Endodermal cell (in vitro differentiated cells): Measurements from ENCODE around the gene SLC16A3. TPM values are rescaled to one million over a fixed set of nuclear protein-coding genes. Genes with fewer than 3 reads are reported as not detected.
A peak's percentile ranks its signal among the peaks of the same experiment; 100 is the strongest.

Experiments used
- DNase-seq: peaks from one replicate; pipeline ENCODE4 v3.0.0-alpha.2; 2017
- H3K27ac ChIP-seq: 2 replicates; pipeline ENCODE4 v1.5.1; 2013; ENCODE audit warnings: mild to moderate bottlenecking, low read depth, low read length, moderate library complexity
- H3K27me3 ChIP-seq: 2 replicates; pipeline ENCODE4 v1.6.1; 2013; ENCODE audit warnings: mild to moderate bottlenecking, low read length, moderate library complexity; ENCODE audit not compliant: insufficient read depth, control insufficient read depth, poor library complexity, severe bottlenecking
- H3K36me3 ChIP-seq: 2 replicates; pipeline ENCODE4 v1.7.0; 2013; ENCODE audit warnings: mild to moderate bottlenecking, low read length, moderate library complexity; ENCODE audit not compliant: control insufficient read depth, insufficient read depth
- H3K4me1 ChIP-seq: one replicate; pipeline ENCODE4 v1.7.0; 2013; ENCODE audit warnings: low read length; ENCODE audit not compliant: control insufficient read depth, insufficient read depth
- H3K4me3 ChIP-seq: 2 replicates; pipeline ENCODE4 v1.5.1; 2013; ENCODE audit warnings: mild to moderate bottlenecking, low read length, moderate library complexity
- H3K9ac ChIP-seq: 2 replicates; pipeline ENCODE4 v1.6.1; 2013; ENCODE audit warnings: mild to moderate bottlenecking, low read length, moderate library complexity; ENCODE audit not compliant: poor library complexity, severe bottlenecking; ENCODE audit errors: extremely low read depth
- H3K9me3 ChIP-seq: 2 replicates; pipeline ENCODE4 v1.6.1; 2013; ENCODE audit warnings: mild to moderate bottlenecking, low read length, moderate library complexity; ENCODE audit not compliant: control insufficient read depth
- H3K27ac Mint-ChIP-seq: 2 replicates; pipeline ENCODE4 v1.8.0; 2020; ENCODE audit warnings: mixed read lengths
- H3K27me3 Mint-ChIP-seq: 2 replicates; pipeline ENCODE4 v1.8.0; 2021; ENCODE audit warnings: mild to moderate bottlenecking, mixed read lengths; ENCODE audit not compliant: insufficient read depth
- H3K36me3 Mint-ChIP-seq: 2 replicates; pipeline ENCODE4 v1.8.0; 2020; ENCODE audit warnings: low read depth, mixed read lengths
- H3K4me1 Mint-ChIP-seq: 2 replicates; pipeline ENCODE4 v1.8.0; 2020; ENCODE audit warnings: mixed read lengths
- H3K4me3 Mint-ChIP-seq: 2 replicates; pipeline ENCODE4 v1.8.0; 2020; ENCODE audit warnings: mild to moderate bottlenecking, moderate library complexity, mixed read lengths
- H3K9me3 Mint-ChIP-seq: 2 replicates; pipeline ENCODE4 v1.8.0; 2020; ENCODE audit warnings: mild to moderate bottlenecking, mixed read lengths
- CTCF ChIP-seq: fragments of 200-600 bp; sonication (generic); conservative IDR thresholded peaks from 2 replicates; pipeline ENCODE4 v1.5.0; 2021; ENCODE audit warnings: antibody characterized with exemption, mild to moderate bottlenecking
- WGBS, 2 experiments: methylation state at CpG; one replicate each; pipeline versions ENCODE4 v1.1.5 to v1.1.7; 2013; ENCODE audit warnings: missing lambda C conversion rate in 2 of 2, mixed read lengths in 1 of 2; ENCODE audit not compliant: insufficient coverage in 1 of 2, insufficient read length in 1 of 2; 5-methylcytosine and 5-hydroxymethylcytosine counted together
- total RNA-seq, 2 donors: library from RNA; stranded (reverse); fragmentation: NEBNext Ultra II Directional in 1 of 2; extraction: Animal tissue kit (Norgen Biotek cat#: 25700) in 1 of 2; gene quantifications; 2 replicates in 1 of 2; 3 replicates in 1 of 2; pipeline ENCODE4 v1.2.1, GENCODE V29; 2021

Gene SLC16A3
- total RNA-seq, 2 donors from 2014 or later, result 31.8 to 39.7 TPM

- no peak overlapping the region for H3K4me3 Mint-ChIP-seq
- H3K4me3 ChIP-seq, result no peak overlapping the region
- no peaks in the 10 kb centered on the region for H3K9me3 ChIP-seq
- H3K27ac ChIP-seq, result no peak overlapping the region
- H3K4me1 ChIP-seq, result no peaks in the 10 kb centered on the region
- peaks cover 3% of the 10 kb centered on the region for H3K4me1 Mint-ChIP-seq
- peaks cover 24% of the 10 kb centered on the region for H3K27me3 Mint-ChIP-seq
- no peak for TF ChIP-seq CTCF
- H3K9me3 Mint-ChIP-seq, result no peaks in the 10 kb centered on the region
- 84 to 89% methylated on average over 9 to 12 of the region's 12 CpGs for WGBS, 2 experiments
- no peak for DNase-seq
- H3K27me3 ChIP-seq, result no peaks in the 10 kb centered on the region
- no peaks in the 10 kb centered on the region for H3K36me3 Mint-ChIP-seq
- H3K36me3 ChIP-seq, result no peaks in the 10 kb centered on the region
- no peak overlapping the region for H3K9ac ChIP-seq
- no peak overlapping the region for H3K27ac Mint-ChIP-seq
Measured at GRCh38 chr17:82217120-82217529, 11.7 kb upstream of the SLC16A3 start.

GRCh38 chr17:82217530-82218204 is 11.2 kb upstream of the SLC16A3 start:
- Histone ChIP-seq H3K4me1 (no peaks in the 10 kb centered on the region), H3K9me3 (no peaks in the 10 kb centered on the region), H3K27ac (no peak overlapping the region), H3K36me3 (no peaks in the 10 kb centered on the region), H3K9ac (no peak overlapping the region), H3K27me3 (no peaks in the 10 kb centered on the region), H3K4me3 (no peak overlapping the region)
- WGBS, 2 experiments, result 83 to 84% methylated on average over 15 to 21 of the region's 21 CpGs
- Mint-ChIP-seq H3K36me3 (no peaks in the 10 kb centered on the region), H3K4me3 (no peak overlapping the region), H3K27ac (no peak overlapping the region), H3K27me3 (peaks cover 29% of the 10 kb centered on the region), H3K9me3 (no peaks in the 10 kb centered on the region), H3K4me1 (peaks cover 3% of the 10 kb centered on the region)
- no peak for TF ChIP-seq CTCF
- no peak for DNase-seq

- Histone ChIP-seq H3K27me3 (no peaks in the 10 kb centered on the region), H3K36me3 (no peaks in the 10 kb centered on the region), H3K4me3 (no peak overlapping the region), H3K4me1 (no peaks in the 10 kb centered on the region), H3K9ac (no peak overlapping the region), H3K27ac (no peak overlapping the region), H3K9me3 (no peaks in the 10 kb centered on the region)
- Mint-ChIP-seq H3K4me3 (no peak overlapping the region), H3K27ac (no peak overlapping the region), H3K4me1 (peaks cover 1% of the 10 kb centered on the region), H3K9me3 (no peaks in the 10 kb centered on the region), H3K27me3 (peaks cover 29% of the 10 kb centered on the region), H3K36me3 (no peaks in the 10 kb centered on the region)
- no peak for TF ChIP-seq CTCF
- WGBS, 2 experiments, result 87 to 89% methylated on average over 17 to 31 of the region's 32 CpGs
- peak; percentile 50 for DNase-seq
Measured at GRCh38 chr17:82218349-82219075, 10.3 kb upstream of the SLC16A3 start.
